Activated CD8-positive, alpha-beta T cell treated with anti-CD3 and anti-CD28 coated beads, Interleukin-2, amount 10 ng/mL, durations not matched to agents 7 days and 5 days (primary cell): ENCODE data around the gene SHISAL1. TPM values are rescaled to one million over a fixed set of nuclear protein-coding genes. Genes with fewer than 3 reads are reported as not detected.
A peak's percentile ranks its signal among the peaks of the same experiment; 100 is the strongest.

Experiments used
- ATAC-seq: fragments of 150-1000 bp; cut with Tn5 transposase; one replicate; pipeline ENCODE4 v1.10.0; 2021; ENCODE audit warnings: moderate library complexity
- CTCF ChIA-PET: fragments of 350-600 bp; sonication (Branson Sonifier 250); formaldehyde crosslinking; loops from one replicate; lab custom pipeline; 2021; ENCODE audit warnings: antibody characterized with exemption; lab: Charles Lee
- POLR2A ChIA-PET: fragments of 350-600 bp; sonication (Branson Sonifier 250); formaldehyde crosslinking; loops from one replicate; lab custom pipeline; 2021; ENCODE audit warnings: antibody characterized with exemption; lab: Charles Lee
- DNase-seq: peaks from one replicate; pipeline ENCODE4 v3.0.0-alpha.2; 2020
- H3K27ac Mint-ChIP-seq: one replicate; pipeline ENCODE4 v1.8.0; 2021; ENCODE audit warnings: mild to moderate bottlenecking, mixed read lengths
- H3K27me3 Mint-ChIP-seq: one replicate; pipeline ENCODE4 v1.8.0; 2021; ENCODE audit warnings: low read depth, mixed read lengths
- H3K36me3 Mint-ChIP-seq: one replicate; pipeline ENCODE4 v1.8.0; 2021; ENCODE audit warnings: low read depth, mixed read lengths
- H3K4me1 Mint-ChIP-seq: one replicate; pipeline ENCODE4 v1.8.0; 2021; ENCODE audit warnings: low read depth, mixed read lengths
- H3K4me3 Mint-ChIP-seq: one replicate; pipeline ENCODE4 v1.8.0; 2021; ENCODE audit warnings: mild to moderate bottlenecking, mixed read lengths
- H3K9me3 Mint-ChIP-seq: one replicate; pipeline ENCODE4 v1.8.0; 2022; ENCODE audit warnings: mixed read lengths; ENCODE audit not compliant: insufficient read depth
- total RNA-seq, 2 experiments: library from RNA; stranded (reverse); gene quantifications; one replicate each; pipeline ENCODE4 v1.2.3, GENCODE V29; 2021

Gene SHISAL1
- total RNA-seq, 2 experiments from 2014 or later = not detected

DNA sequence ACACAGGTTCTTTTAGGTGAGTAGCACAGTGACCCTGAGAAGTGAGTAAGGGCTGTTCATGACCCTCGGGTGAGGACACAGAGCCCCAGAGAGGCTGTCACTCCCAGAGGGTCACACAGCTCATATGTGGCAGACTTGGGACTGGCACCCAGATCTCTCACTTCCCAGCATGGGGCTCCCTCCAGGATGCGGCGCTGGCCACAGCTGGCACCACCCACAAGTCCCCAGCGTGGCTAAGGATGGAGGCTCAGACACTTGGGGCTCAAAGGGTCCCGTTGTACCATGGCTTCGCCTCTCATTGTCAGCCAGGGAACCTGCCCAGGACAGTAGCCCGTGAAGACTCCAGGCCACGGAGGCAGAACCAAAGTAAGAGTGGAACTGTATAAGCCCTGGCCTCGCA is 6.0 kb upstream of the SHISAL1 start:
- Mint-ChIP-seq H3K9me3 (no peaks in the 10 kb centered on the region), H3K27ac (no peak overlapping the region), H3K4me3 (no peak overlapping the region), H3K27me3 (peaks cover 11% of the 10 kb centered on the region), H3K4me1 (peaks cover 23% of the 10 kb centered on the region), H3K36me3 (no peaks in the 10 kb centered on the region)
- POLR2A ChIA-PET = no interaction called here
- ATAC-seq (no peak), DNase-seq (no peak)
- CTCF ChIA-PET = no interaction called here

DNA sequence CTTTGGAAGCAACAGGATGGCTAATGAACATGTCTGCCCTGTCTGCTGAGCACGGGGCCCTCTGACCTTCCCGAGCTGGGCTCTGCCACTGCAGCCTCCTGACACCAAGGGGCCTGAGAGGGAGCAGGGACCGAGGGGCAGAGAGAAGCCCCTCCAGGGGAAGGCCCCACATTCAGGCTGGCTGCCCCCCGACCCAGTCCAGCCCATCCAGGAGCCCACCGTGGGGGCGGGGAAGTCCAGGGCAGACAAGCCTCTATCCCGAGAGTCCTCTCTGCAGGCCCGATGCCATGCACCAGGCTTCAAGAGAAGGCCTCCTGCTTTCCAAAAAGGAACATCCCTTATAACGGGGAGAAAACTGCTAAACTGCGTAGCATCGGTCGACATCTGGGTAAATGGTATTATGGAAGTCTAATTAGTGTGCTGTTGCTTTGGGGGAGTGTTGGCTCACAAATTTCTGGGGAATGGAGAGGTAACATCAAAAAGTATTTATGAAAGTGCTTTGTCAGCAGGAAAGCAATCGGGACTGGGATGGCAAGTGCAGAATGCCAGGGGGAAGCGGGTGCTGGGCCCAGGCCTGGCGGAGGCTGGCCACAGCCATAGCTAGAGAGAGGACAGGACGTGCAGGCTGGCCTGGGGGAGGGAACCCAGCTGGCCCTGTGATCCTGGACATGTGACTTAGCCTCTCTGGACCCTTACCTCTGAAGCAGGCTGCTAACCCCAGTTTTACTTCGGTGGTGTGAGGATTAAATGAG is 5.3 kb upstream of the SHISAL1 start:
- Mint-ChIP-seq H3K4me3 (no peak overlapping the region), H3K27me3 (peaks cover 4% of the 10 kb centered on the region), H3K27ac (no peak overlapping the region), H3K36me3 (no peaks in the 10 kb centered on the region), H3K9me3 (no peaks in the 10 kb centered on the region), H3K4me1 (peaks cover 25% of the 10 kb centered on the region)
- ChIA-PET POLR2A (no interaction called here), CTCF (no interaction called here)
- DNase-seq (no peak), ATAC-seq (no peak)

DNA sequence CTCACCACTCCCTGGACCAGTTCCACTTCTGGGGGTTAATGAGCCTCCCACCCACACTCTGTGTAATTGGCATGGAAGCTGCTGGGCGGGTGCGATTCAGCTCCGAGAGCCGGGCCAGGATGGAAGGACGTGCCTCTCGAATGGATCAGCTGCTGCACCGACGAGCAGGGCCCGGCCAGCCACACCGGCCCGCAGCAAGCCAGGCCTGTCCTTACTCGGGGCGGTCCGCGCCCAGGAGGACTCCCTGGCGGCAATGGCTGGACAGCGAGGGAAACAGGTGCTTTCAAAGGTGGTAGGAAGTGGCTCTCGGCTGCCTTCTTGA is 4.3 kb upstream of the SHISAL1 start:
- Mint-ChIP-seq H3K36me3 (no peaks in the 10 kb centered on the region), H3K4me3 (no peak overlapping the region), H3K27ac (no peak overlapping the region), H3K9me3 (no peaks in the 10 kb centered on the region), H3K27me3 (peaks cover 5% of the 10 kb centered on the region), H3K4me1 (peaks cover 25% of the 10 kb centered on the region)
- POLR2A ChIA-PET = no interaction called here
- CTCF ChIA-PET = interaction anchor here (1.0 to 1.3 kb wide), 2 partner anchors 11 to 21 kb away, joined by 3 to 6 read pairs; no protein-coding TSS in a partner anchor
- ATAC-seq = no peak
- no peak for DNase-seq

DNA sequence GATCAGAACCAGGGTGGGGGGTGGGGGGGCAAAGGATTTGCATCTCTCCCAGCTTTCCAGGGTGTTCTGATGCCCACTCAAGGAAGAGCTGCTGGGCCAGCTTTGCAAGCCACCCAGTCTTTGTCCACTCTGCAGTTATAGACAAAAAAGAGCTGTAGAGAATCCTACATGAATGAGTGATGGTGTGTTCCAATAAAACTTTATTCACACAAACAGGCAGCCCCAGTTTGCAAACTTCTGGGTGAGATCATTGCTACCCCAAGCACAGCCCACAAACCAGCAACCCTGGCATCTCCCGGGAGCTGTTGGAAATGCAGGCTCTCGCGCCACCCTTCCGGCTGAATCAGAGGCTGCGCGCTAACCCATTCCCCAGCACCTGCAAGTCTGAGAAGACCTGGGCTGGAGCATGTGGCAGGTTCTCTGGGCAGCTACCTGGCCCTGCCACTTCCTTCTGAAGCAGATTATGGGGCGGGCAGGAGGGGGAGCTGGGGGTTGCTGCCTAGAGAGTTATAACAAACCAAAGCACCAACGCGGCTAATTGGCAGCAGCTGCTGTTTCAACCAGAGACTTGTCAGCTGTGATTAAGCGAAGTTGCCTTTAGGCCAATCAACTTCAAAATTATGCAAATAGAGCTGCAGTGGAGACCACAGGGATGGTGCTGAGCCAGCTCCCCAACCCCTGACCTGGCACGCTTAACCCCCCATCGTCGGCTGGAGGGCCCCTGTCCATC is 3.8 kb upstream of the SHISAL1 start:
- peaks cover 6% of the 10 kb centered on the region for H3K27me3 Mint-ChIP-seq
- no peaks in the 10 kb centered on the region for H3K9me3 Mint-ChIP-seq
- H3K4me3 Mint-ChIP-seq = no peak overlapping the region
- ChIA-PET CTCF (interaction anchor here (1.0 to 1.3 kb wide), 2 partner anchors 12 to 21 kb away, joined by 3 to 6 read pairs; no protein-coding TSS in a partner anchor), POLR2A (no interaction called here)
- no peak overlapping the region for H3K27ac Mint-ChIP-seq
- ATAC-seq (no peak), DNase-seq (no peak)
- H3K36me3 Mint-ChIP-seq = no peaks in the 10 kb centered on the region
- H3K4me1 Mint-ChIP-seq = peaks cover 25% of the 10 kb centered on the region

DNA sequence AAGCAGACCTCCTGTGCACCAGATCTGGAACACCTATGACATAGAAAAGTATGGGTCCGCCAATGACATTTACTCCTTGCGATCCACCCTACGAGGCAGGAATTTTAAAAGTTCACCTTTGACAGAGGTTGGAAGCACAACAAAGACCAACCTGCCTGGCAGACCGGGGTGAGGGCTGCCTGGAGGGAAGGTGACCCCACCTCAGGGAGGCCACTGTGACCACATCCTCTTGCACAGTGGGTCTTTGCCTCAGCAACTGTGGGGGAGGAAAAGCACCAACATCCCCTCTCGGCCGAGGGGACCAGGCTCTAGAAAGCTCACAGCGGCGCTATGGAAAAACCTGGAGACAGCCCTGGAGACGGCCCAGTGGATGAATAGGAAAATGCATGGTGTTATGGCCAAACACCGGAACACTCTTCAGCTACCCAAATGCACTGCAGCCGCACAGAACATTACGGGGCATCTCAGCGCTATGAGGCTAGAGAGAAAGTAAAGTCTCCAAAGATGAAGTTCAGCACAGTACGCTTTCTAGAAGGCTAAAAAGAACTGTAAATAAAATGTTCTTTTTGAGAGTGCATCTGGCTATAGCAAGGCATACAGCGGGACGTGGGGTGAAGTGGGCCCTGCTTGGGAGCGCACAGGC is 1.8 kb upstream of the SHISAL1 start:
- Mint-ChIP-seq H3K27me3 (peaks cover 12% of the 10 kb centered on the region), H3K9me3 (no peaks in the 10 kb centered on the region), H3K36me3 (no peaks in the 10 kb centered on the region), H3K4me3 (peak overlapping the region; percentile 53), H3K27ac (peak overlapping the region; percentile 33), H3K4me1 (peaks cover 25% of the 10 kb centered on the region)
- POLR2A ChIA-PET = no interaction called here
- DNase-seq = peak; percentile 62
- CTCF ChIA-PET = no interaction called here
- peak; percentile 43 for ATAC-seq

DNA sequence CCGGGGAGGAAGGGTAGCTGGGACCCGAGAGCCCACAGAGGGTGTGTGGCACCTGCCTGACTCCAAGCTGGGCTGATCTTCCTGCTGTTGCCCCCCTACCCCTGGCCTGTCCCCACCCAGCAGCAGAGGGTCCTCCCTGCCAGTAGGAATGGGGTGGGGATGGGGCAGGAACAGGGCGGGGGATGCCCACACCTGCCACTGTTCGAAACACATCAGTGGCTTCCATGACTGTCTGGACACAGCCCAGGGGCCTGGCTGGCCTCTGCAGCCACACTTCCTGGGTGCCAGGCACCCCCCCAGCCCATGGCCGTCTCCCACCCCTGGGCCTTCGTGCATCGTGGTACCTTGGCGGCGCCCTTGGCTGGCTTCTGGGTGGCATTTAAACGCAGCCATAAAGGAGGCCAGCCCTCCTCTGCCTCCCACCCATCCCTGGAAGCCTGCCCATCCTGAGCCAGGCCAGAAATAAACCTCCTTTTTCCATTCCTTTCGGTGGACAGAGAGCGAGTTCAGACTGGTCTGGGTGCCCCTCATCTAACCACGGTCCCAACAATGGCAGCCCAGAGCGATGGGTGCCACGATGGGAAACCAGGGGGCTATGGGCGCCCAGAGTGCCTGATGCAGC is 745 bp upstream of the SHISAL1 start:
- DNase-seq (no peak), ATAC-seq (no peak)
- CTCF ChIA-PET = no interaction called here
- Mint-ChIP-seq H3K9me3 (no peaks in the 10 kb centered on the region), H3K36me3 (no peaks in the 10 kb centered on the region), H3K27me3 (peaks cover 9% of the 10 kb centered on the region), H3K27ac (no peak overlapping the region), H3K4me1 (peaks cover 25% of the 10 kb centered on the region), H3K4me3 (no peak overlapping the region)
- POLR2A ChIA-PET = no interaction called here

DNA sequence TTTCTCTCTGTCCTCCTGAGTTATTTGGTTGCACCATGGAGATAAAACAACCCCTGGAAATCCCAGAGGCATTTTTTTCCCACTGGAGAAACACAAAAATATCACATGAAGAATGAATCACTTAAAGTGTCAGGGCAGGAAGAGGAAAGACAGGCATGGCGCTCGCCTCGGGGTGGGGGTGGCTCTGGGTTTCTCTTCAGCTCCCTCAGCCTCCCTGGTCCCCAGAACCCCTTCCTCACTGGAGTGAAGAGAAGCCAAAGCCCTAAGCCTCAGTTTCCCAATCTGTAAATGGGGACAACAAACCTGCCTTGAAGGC is 938 bp downstream of the SHISAL1 start:
- H3K4me3 Mint-ChIP-seq = no peak overlapping the region

DNA sequence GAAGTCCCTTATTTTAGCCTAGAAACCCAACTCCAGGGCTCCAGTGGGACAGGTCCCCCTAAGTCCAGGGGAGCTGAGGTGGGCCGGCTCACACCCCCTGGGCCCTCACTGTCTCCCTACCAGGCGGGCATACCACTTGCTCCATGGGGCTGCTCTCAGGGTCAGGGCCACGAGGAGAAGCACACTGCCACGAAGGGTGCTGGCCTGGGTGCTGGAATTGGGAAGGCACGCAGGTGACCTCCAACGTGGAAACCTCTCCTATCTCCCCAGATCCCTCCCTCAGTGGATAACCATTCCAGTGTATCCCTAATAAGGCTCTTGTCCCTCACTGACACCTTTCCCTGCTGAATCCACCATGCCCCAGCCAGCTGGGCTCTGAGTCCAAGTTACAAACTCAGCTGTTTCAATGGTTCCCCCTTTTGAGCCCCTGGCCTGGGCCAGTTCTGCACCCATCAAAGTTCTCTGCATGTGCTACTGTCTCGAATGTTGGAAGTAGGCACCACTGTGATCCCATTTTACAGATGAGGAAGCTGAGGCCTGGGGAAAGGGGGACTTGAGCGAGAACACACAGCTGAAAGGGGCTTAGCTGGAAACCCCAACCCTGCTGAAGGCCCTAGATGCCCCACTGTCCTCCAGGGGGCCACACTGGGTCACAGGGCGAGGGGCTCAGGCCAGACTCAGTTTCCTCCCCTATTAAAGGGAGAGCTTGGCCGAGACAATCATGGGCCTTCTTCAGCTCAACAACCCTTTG is 1.5 kb downstream of the SHISAL1 start:
- ATAC-seq = no peak
- Mint-ChIP-seq H3K27me3 (peaks cover 13% of the 10 kb centered on the region), H3K9me3 (no peaks in the 10 kb centered on the region), H3K27ac (no peak overlapping the region), H3K4me3 (no peak overlapping the region), H3K4me1 (peaks cover 22% of the 10 kb centered on the region), H3K36me3 (no peaks in the 10 kb centered on the region)
- no peak for DNase-seq
- CTCF ChIA-PET = no interaction called here
- POLR2A ChIA-PET = no interaction called here

More for the DNA sequence above, 938 bp downstream of the SHISAL1 start:
- no peak overlapping the region for H3K27ac Mint-ChIP-seq
- H3K27me3 Mint-ChIP-seq = peaks cover 9% of the 10 kb centered on the region
- peaks cover 25% of the 10 kb centered on the region for H3K4me1 Mint-ChIP-seq
- no peaks in the 10 kb centered on the region for H3K36me3 Mint-ChIP-seq
- ChIA-PET POLR2A (no interaction called here), CTCF (no interaction called here)
- H3K9me3 Mint-ChIP-seq = no peaks in the 10 kb centered on the region
- ATAC-seq = no peak
- no peak for DNase-seq

DNA sequence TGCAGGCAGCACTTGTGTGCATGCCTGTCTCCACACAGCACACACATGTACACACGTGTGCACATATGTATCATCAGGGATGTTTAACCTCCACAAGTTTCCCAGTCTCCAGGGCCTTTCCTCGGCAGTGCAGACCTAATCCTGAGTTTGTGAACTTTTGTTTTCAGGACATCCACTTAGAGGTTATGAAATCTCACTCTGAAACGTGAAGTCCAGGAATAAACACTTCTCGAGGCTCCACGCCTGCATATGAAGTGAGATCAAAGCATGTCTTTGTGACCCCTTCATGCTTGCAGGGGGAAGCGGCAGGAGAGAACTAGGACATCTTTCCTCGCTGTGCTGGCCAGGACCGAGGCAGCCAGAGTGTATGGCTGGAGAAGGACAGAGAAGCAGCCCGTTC is 3.1 kb downstream of the SHISAL1 start:
- no peak overlapping the region for H3K27ac Mint-ChIP-seq
- POLR2A ChIA-PET = no interaction called here
- H3K9me3 Mint-ChIP-seq = no peaks in the 10 kb centered on the region

DNA sequence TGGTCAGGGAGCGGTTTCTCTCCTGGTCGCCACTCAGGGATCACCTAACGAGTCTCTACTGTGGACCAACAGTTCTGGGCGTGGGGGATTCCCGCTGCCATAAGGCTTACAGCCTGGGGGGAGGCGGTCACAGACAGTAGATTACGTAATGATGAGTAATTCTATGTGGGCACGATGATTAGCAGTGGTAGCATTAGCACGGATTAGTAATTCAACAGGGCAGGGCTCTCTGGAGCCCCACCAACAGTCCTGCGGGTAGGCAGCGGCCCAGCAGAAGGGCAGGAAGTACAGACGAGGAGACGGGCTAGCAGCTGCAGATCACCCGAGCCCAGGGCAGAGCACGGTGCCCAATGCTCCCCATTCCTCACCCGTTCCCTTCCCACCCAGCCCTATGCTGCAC is 3.6 kb downstream of the SHISAL1 start:
- no peak overlapping the region for H3K4me3 Mint-ChIP-seq
- no peak overlapping the region for H3K27ac Mint-ChIP-seq
- no peaks in the 10 kb centered on the region for H3K36me3 Mint-ChIP-seq
- no peak for ATAC-seq
- no peaks in the 10 kb centered on the region for H3K9me3 Mint-ChIP-seq
- peaks cover 6% of the 10 kb centered on the region for H3K4me1 Mint-ChIP-seq
- DNase-seq = no peak
- ChIA-PET CTCF (no interaction called here), POLR2A (no interaction called here)
- peaks cover 13% of the 10 kb centered on the region for H3K27me3 Mint-ChIP-seq

More for the DNA sequence above, 3.1 kb downstream of the SHISAL1 start:
- ATAC-seq (no peak), DNase-seq (no peak)
- peaks cover 13% of the 10 kb centered on the region for H3K27me3 Mint-ChIP-seq
- peaks cover 11% of the 10 kb centered on the region for H3K4me1 Mint-ChIP-seq
- CTCF ChIA-PET = no interaction called here
- H3K4me3 Mint-ChIP-seq = no peak overlapping the region
- no peaks in the 10 kb centered on the region for H3K36me3 Mint-ChIP-seq

DNA sequence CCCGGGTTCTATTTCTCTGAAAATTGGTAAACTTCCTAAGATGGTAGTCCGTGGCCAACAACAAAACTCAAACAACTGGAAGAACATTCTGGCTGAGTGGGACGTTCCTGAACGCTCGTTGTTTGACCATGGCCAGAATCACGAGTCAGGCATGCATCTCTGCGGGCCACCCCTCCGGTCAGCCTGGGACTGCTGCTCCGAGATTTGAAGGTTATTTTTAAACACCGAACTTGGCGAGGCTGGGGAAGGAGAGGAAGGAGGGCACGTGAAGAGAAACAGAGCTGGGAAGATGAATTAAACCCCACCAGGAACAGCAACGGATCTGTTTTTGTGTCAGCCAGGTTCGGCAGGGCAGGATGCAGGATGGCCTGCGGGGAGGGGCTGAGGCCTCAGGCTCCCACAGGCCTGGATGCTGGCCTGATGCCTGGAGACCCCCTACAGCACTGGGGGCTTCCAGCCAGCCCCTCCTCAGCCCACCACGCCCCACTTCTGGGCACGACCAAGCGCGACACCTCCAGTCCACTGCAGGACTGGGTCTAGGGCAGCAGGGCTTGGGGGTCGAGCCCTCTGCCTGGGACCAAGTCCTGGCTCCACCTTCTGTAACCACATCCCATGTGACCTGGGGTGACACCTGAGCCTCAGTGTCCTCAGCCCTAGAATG is 5.1 kb downstream of the SHISAL1 start:
- H3K9me3 Mint-ChIP-seq = no peaks in the 10 kb centered on the region
- ATAC-seq = no peak
- ChIA-PET POLR2A (no interaction called here), CTCF (no interaction called here)
- no peak overlapping the region for H3K27ac Mint-ChIP-seq
- no peaks in the 10 kb centered on the region for H3K4me1 Mint-ChIP-seq
- H3K36me3 Mint-ChIP-seq = no peaks in the 10 kb centered on the region
- no peak for DNase-seq
- no peak overlapping the region for H3K4me3 Mint-ChIP-seq
- H3K27me3 Mint-ChIP-seq = peaks cover 13% of the 10 kb centered on the region
